H1 (cell line): Measurements from ENCODE around the gene LY6G6F. TPM values are rescaled to one million over a fixed set of nuclear protein-coding genes. Genes with fewer than 3 reads are reported as not detected.

Source experiments
- CTCF ChIA-PET: fragments of 300-600 bp; sonication (Branson Sonifier 250); formaldehyde crosslinking; loops from one replicate; lab custom pipeline; 2021; ENCODE audit not compliant: partially characterized antibody; lab: Charles Lee
- POLR2A ChIA-PET: fragments of 300-600 bp; sonication (Branson Sonifier 250); formaldehyde crosslinking; loops from one replicate; lab custom pipeline; 2021; ENCODE audit warnings: inconsistent platforms; ENCODE audit not compliant: partially characterized antibody; lab: Charles Lee
- DNase-seq, 2 experiments: peaks; one replicate each; pipeline versions ENCODE4 v3.0.0 to v3.0.0-alpha.2; 2010 to 2022; ENCODE audit warnings: low spot score in 2 of 2, low read depth in 1 of 2, mixed read lengths in 1 of 2
- FAIRE-seq: peaks from 2 replicates; lab custom pipeline; 2011; peaks lifted over from hg19 to GRCh38; lab: Jason Lieb, UNC
- H2AFZ ChIP-seq: 2 replicates; pipeline ENCODE4 v1.8.1; 2012; ENCODE audit warnings: low read length, inconsistent platforms
- H2AK5ac ChIP-seq: 2 replicates; pipeline ENCODE4 v1.6.1; 2013; ENCODE audit warnings: low read depth, low read length
- H2BK120ac ChIP-seq: replicated peaks from 2 replicates; pipeline ENCODE3; 2013; ENCODE audit warnings: low read depth, low read length, inconsistent platforms
- H2BK12ac ChIP-seq: 2 replicates; pipeline ENCODE4 v1.6.1; 2013; ENCODE audit warnings: low read depth, low read length
- H2BK15ac ChIP-seq: 2 replicates; pipeline ENCODE4 v1.6.1; 2013; ENCODE audit warnings: low read length
- H2BK20ac ChIP-seq: 2 replicates; pipeline ENCODE4 v1.6.1; 2013; ENCODE audit warnings: low read length
- H2BK5ac ChIP-seq: 2 replicates; pipeline ENCODE4 v1.6.1; 2013; ENCODE audit warnings: low read depth, low read length
- H3K14ac ChIP-seq: 2 replicates; pipeline ENCODE4 v1.6.1; 2013; ENCODE audit warnings: inconsistent platforms; ENCODE audit not compliant: insufficient read length
- H3K18ac ChIP-seq: 2 replicates; pipeline ENCODE4 v1.6.1; 2013; ENCODE audit warnings: low read length; ENCODE audit errors: extremely low read depth
- H3K23ac ChIP-seq: 2 replicates; pipeline ENCODE4 v1.6.1; 2013; ENCODE audit warnings: inconsistent platforms; ENCODE audit not compliant: insufficient read length
- H3K23me2 ChIP-seq: 2 replicates; pipeline ENCODE4 v1.6.1; 2013; ENCODE audit warnings: low read depth, low read length
- H3K27ac ChIP-seq: 2 replicates; pipeline ENCODE4 v1.6.1; 2011; ENCODE audit warnings: low read depth, low read length, inconsistent platforms
- H3K27me3 ChIP-seq, 4 experiments: replicated peaks in 1 of 4; 1 replicate in 1 of 4; 2 replicates in 3 of 4; pipeline versions ENCODE4 v1.6.1 to v1.8.1; 2011 to 2013; ENCODE audit warnings: low read length in 3 of 4, mild to moderate bottlenecking in 3 of 4, inconsistent platforms in 2 of 4, mixed read lengths in 2 of 4, moderate library complexity in 1 of 4; ENCODE audit not compliant: control insufficient read depth in 3 of 4, insufficient read depth in 3 of 4; ENCODE audit errors: extremely low read depth in 1 of 4
- H3K36me3 ChIP-seq, 4 experiments: 2 replicates each; pipeline versions ENCODE4 v1.6.1 to v1.8.1; 2011 to 2013; ENCODE audit warnings: mild to moderate bottlenecking in 4 of 4, low read length in 3 of 4, moderate library complexity in 2 of 4, control low read depth in 1 of 4, inconsistent platforms in 1 of 4; ENCODE audit not compliant: insufficient read depth in 4 of 4, control insufficient read depth in 2 of 4
- H3K4ac ChIP-seq: replicated peaks from 2 replicates; pipeline ENCODE3; 2013; ENCODE audit warnings: low read length, low read depth, mixed read lengths, inconsistent platforms; ENCODE audit not compliant: insufficient read length
- H3K4me1 ChIP-seq, 4 experiments: replicated peaks in 1 of 4; 1 replicate in 1 of 4; 2 replicates in 3 of 4; pipeline versions ENCODE4 v1.6.1 to v1.8.1; 2011 to 2013; ENCODE audit warnings: low read length in 3 of 4, inconsistent platforms in 2 of 4, mixed read lengths in 1 of 4; ENCODE audit not compliant: insufficient read depth in 4 of 4, control insufficient read depth in 3 of 4
- H3K4me2 ChIP-seq, 2 experiments: 2 replicates each; pipeline versions ENCODE4 v1.6.1 to v1.8.1; 2011 to 2013; ENCODE audit warnings: low read depth in 2 of 2, low read length in 2 of 2, control low read depth in 1 of 2, inconsistent platforms in 1 of 2, mild to moderate bottlenecking in 1 of 2; ENCODE audit not compliant: insufficient read depth in 1 of 2
- H3K4me3 ChIP-seq, 4 experiments: fragments of 200-600, 300-600 bp in 1 of 4; sonication (generic), shearing (Covaris generic), sonication (Bioruptor Twin) in 1 of 4; 2 replicates each; pipeline versions ENCODE4 v1.5.1 to v1.8.1; 2011 to 2016; ENCODE audit warnings: low read length in 4 of 4, low read depth in 3 of 4, control low read depth in 2 of 4, inconsistent platforms in 2 of 4, mild to moderate bottlenecking in 2 of 4, mixed read lengths in 1 of 4, moderate library complexity in 1 of 4; ENCODE audit not compliant: insufficient read depth in 2 of 4; ENCODE audit errors: extremely low read depth in 1 of 4
- H3K56ac ChIP-seq: replicated peaks from 2 replicates; pipeline ENCODE3; 2013; ENCODE audit warnings: low read depth, mild to moderate bottlenecking, mixed read lengths, low read length, inconsistent platforms; ENCODE audit not compliant: insufficient read length
- H3K79me1 ChIP-seq: 2 replicates; pipeline ENCODE4 v1.6.1; 2013; ENCODE audit warnings: low read depth, low read length, control low read depth
- H3K79me2 ChIP-seq, 2 experiments: 2 replicates each; pipeline versions ENCODE4 v1.6.1 to v1.8.1; 2012 to 2013; ENCODE audit warnings: low read length in 2 of 2, mild to moderate bottlenecking in 2 of 2, inconsistent platforms in 1 of 2; ENCODE audit not compliant: insufficient read depth in 2 of 2, control insufficient read depth in 1 of 2
- H3K9ac ChIP-seq, 4 experiments: replicated peaks in 1 of 4; 1 replicate in 1 of 4; 2 replicates in 3 of 4; pipeline versions ENCODE4 v1.6.1 to v1.8.1; 2011 to 2013; ENCODE audit warnings: low read depth in 3 of 4, low read length in 3 of 4, control low read depth in 2 of 4, mild to moderate bottlenecking in 2 of 4, moderate library complexity in 2 of 4, inconsistent platforms in 1 of 4; ENCODE audit errors: extremely low read depth in 1 of 4
- H3K9me3 ChIP-seq, 2 experiments: 2 replicates each; pipeline versions ENCODE4 v1.6.1 to v1.8.1; 2012 to 2013; ENCODE audit warnings: mild to moderate bottlenecking in 2 of 2, moderate library complexity in 2 of 2, control low read depth in 1 of 2, inconsistent platforms in 1 of 2, low read depth in 1 of 2, low read length in 1 of 2, mixed read lengths in 1 of 2; ENCODE audit not compliant: insufficient read depth in 2 of 2
- H4K20me1 ChIP-seq, 2 experiments: replicated peaks in 1 of 2; 2 replicates each; pipeline versions ENCODE3 to v1.8.1; 2011 to 2013; ENCODE audit warnings: inconsistent platforms in 2 of 2, low read length in 2 of 2, mild to moderate bottlenecking in 1 of 2; ENCODE audit not compliant: insufficient read depth in 2 of 2, control insufficient read depth in 1 of 2
- H4K5ac ChIP-seq: 2 replicates; pipeline ENCODE4 v1.6.1; 2013; ENCODE audit warnings: low read length, low read depth, mixed read lengths, inconsistent platforms; ENCODE audit not compliant: insufficient read length
- H4K8ac ChIP-seq: 2 replicates; pipeline ENCODE4 v1.8.0; 2013; ENCODE audit warnings: mild to moderate bottlenecking, moderate library complexity, low read length, inconsistent platforms; ENCODE audit not compliant: insufficient read depth; ENCODE audit errors: extremely low read depth
- H4K91ac ChIP-seq: replicated peaks from 2 replicates; pipeline ENCODE3; 2013; ENCODE audit warnings: low read length, mixed read lengths, inconsistent platforms; ENCODE audit not compliant: insufficient read length
- CBX8 ChIP-seq: fragments of 300-800, 300-1000 bp; sonication (generic); IDR thresholded peaks from 2 replicates; pipeline ENCODE4 v1.7.1; 2016; ENCODE audit warnings: low read depth, low read length, borderline replicate concordance
- CTBP2 ChIP-seq: IDR thresholded peaks from 2 replicates; pipeline ENCODE4 v1.7.0; 2011; ENCODE audit warnings: borderline replicate concordance, mild to moderate bottlenecking, moderate library complexity, mixed read lengths, low read length; ENCODE audit not compliant: insufficient read depth, insufficient read length
- CTCF ChIP-seq, 3 experiments: IDR thresholded peaks; 1 replicate in 2 of 3; 2 replicates in 1 of 3; pipeline versions ENCODE4 v1.5.1 to v1.6.1; 2011; ENCODE audit warnings: low read length in 3 of 3, mild to moderate bottlenecking in 3 of 3, inconsistent platforms in 2 of 3, low read depth in 1 of 3, moderate library complexity in 1 of 3; ENCODE audit not compliant: insufficient read depth in 1 of 3; ENCODE audit errors: control extremely low read depth in 1 of 3
- EGR1 ChIP-seq: IDR thresholded peaks from 2 replicates; pipeline ENCODE4 v1.6.1; 2011; ENCODE audit warnings: low read depth, low read length, borderline replicate concordance
- GTF2F1 ChIP-seq: IDR thresholded peaks from 2 replicates; pipeline ENCODE4 v1.6.1; 2012; ENCODE audit warnings: low read depth, low read length, improper control_type of control experiment, borderline replicate concordance
- RBBP5 ChIP-seq: IDR thresholded peaks from 2 replicates; pipeline ENCODE4 v1.7.1; 2012; ENCODE audit warnings: low read depth, mild to moderate bottlenecking, inconsistent platforms, low read length, moderate library complexity, borderline replicate concordance
- SAP30 ChIP-seq: fragments of 300-600 bp; sonication (generic); IDR thresholded peaks from 2 replicates; pipeline ENCODE4 v1.7.1; 2012; ENCODE audit warnings: low read length, moderate library complexity, mild to moderate bottlenecking, inconsistent platforms; ENCODE audit not compliant: insufficient read depth, insufficient replicate concordance
- TAF7 ChIP-seq: optimal IDR thresholded peaks from 2 replicates; pipeline ENCODE3; 2011; ENCODE audit warnings: low read depth, mild to moderate bottlenecking, inconsistent platforms, low read length, moderate library complexity, borderline replicate concordance
- ZNF274 ChIP-seq: IDR thresholded peaks from 2 replicates; pipeline ENCODE4 v1.7.0; 2012; ENCODE audit warnings: low read length, borderline replicate concordance; ENCODE audit errors: extremely low read depth
- WGBS, 2 experiments: shearing (Covaris generic) in 1 of 2; methylation state at CpG; one replicate each; pipeline versions ENCODE4 v1.1.6 to v1.1.7; 2013 to 2015; ENCODE audit warnings: low lambda C conversion rate in 2 of 2, mixed read lengths in 2 of 2, inconsistent platforms in 1 of 2, low coverage in 1 of 2, missing lambda C conversion rate in 1 of 2; ENCODE audit not compliant: insufficient replicate concordance in 2 of 2, insufficient coverage in 1 of 2, insufficient read length in 1 of 2; ENCODE audit errors: extremely low coverage in 1 of 2, missing lambda C conversion rate in 1 of 2; 5-methylcytosine and 5-hydroxymethylcytosine counted together
- polyA plus RNA-seq, 7 experiments: library from polyadenylated mRNA; depleted of rRNA in 3 of 7; stranded (reverse) in 5 of 7; unstranded in 2 of 7; fragments of >200 nt in 5 of 7; fragments of 200-250 nt in 2 of 7; gene quantifications; 1 replicate in 5 of 7; 2 replicates in 1 of 7; 4 replicates in 1 of 7; pipeline versions ENCODE4 v1.2.1 to v1.2.3, GENCODE V29; 2011 to 2013; ENCODE audit warnings: missing spikeins in 2 of 7, mixed read lengths in 2 of 7
- total RNA-seq: library from RNA; stranded (reverse); fragmentation: NEBNext Ultra II Directional; extraction: Animal tissue kit (Norgen Biotek cat#: 25700); gene quantifications from 2 replicates; pipeline ENCODE4 v1.2.1, GENCODE V29; 2021

Gene LY6G6F
- total and polyA plus RNA-seq, 2 of the 8 experiments (the other 6 are each of a cell fraction or from before 2014, with no cell fraction given), result not detected

- no peak overlapping the region for H3K4me3 ChIP-seq
- no peak for FAIRE-seq
- H3K23ac ChIP-seq, result no peak overlapping the region
- H3K23me2 ChIP-seq, result no peaks in the 10 kb centered on the region
- no peak overlapping the region for H2BK15ac ChIP-seq
- DNase-seq, result no peak
- no peak overlapping the region for H3K9ac ChIP-seq
- H3K79me1 ChIP-seq, result no peaks in the 10 kb centered on the region
- H2BK12ac ChIP-seq, result no peak overlapping the region
- H3K18ac ChIP-seq, result no peak overlapping the region
- H2BK120ac ChIP-seq, result no peak overlapping the region
- no peak overlapping the region for H4K8ac ChIP-seq
- H2BK20ac ChIP-seq, result no peak overlapping the region
- H2BK5ac ChIP-seq, result no peak overlapping the region
- no peak overlapping the region for H3K14ac ChIP-seq
- H3K56ac ChIP-seq, result no peak overlapping the region
- H3K27me3 ChIP-seq, result no peaks in the 10 kb centered on the region
- WGBS, 2 experiments, result 91% methylated on average over 7 of the region's 7 CpGs; no CpG with 5 or more reads in 1 of the 2 experiments
- H3K36me3 ChIP-seq, result peaks cover 0 to 7% (median 0%) of the 10 kb centered on the region in 4 experiments; a peak in 2 of 8 replicates
- H3K27ac ChIP-seq, result no peak overlapping the region
- no peaks in the 10 kb centered on the region for H3K9me3 ChIP-seq
- no peak overlapping the region for H3K4me2 ChIP-seq
- no peaks in the 10 kb centered on the region for H4K20me1 ChIP-seq
- no peak overlapping the region for H2AK5ac ChIP-seq
- no peak overlapping the region for H3K4ac ChIP-seq
- no peaks in the 10 kb centered on the region for H3K4me1 ChIP-seq
- no peak overlapping the region for H4K91ac ChIP-seq
- no peak overlapping the region for H2AFZ ChIP-seq
- POLR2A ChIA-PET, result interaction anchor here (0.7 to 4.8 kb wide), 9 partner anchors 8 to 77 kb away, joined by 3 to 33 read pairs (median 4); partner anchors contain the start of genes HSPA1B, MSH5, SAPCD1 and VARS1
- CTCF ChIA-PET, result interaction anchor here (0.7 to 4.2 kb wide), 4 partner anchors 20 to 140 kb away, joined by 3 to 25 read pairs (median 8); partner anchors contain the start of gene DDAH2
- H3K79me2 ChIP-seq, result no peaks in the 10 kb centered on the region
- H4K5ac ChIP-seq, result no peak overlapping the region
- TF ChIP-seq EGR1, result no peak
- no peak for TF ChIP-seq TAF7
- no peak for TF ChIP-seq CTBP2
- TF ChIP-seq CBX8, result no peak
- TF ChIP-seq ZNF274, result no peak
- TF ChIP-seq CTCF (IDR thresholded peaks at IDR 0.05; ENCODE audit: control extremely low read depth in 1 of 3, insufficient read depth in 1 of 3, low read depth in 1 of 3, low read length in 3 of 3), result no peak
- TF ChIP-seq RBBP5, result no peak
- TF ChIP-seq GTF2F1, result no peak
- no peak for TF ChIP-seq SAP30
These were observed 43.9 kb downstream of the LY6G6F start for GRCh38 chr6:31750411-31751022.
